HTR-8/SVneo (cell line): ENCODE measurements around the gene INTS14.
A peak's percentile ranks its signal among the peaks of the same experiment; 100 is the strongest.
"Not testable (repeated sequence)": the region's sequence is repeated elsewhere in the genome, so short reads cannot be mapped to it uniquely, and the experiment has no call there.

Experiments used
- DNase-seq: peaks from one replicate; pipeline ENCODE4 v3.0.0; 2011; ENCODE audit warnings: low spot score, mixed read lengths; ENCODE audit not compliant: insufficient read length
- FAIRE-seq: peaks from 2 replicates; lab custom pipeline; 2011; peaks lifted over from hg19 to GRCh38; lab: Jason Lieb, UNC

Gene INTS14

GRCh38 chr15:65632780-65633375 lies 21.9 kb upstream of the INTS14 start:
- no peak for FAIRE-seq

GRCh38 chr15:65631503-65631902 lies 20.6 kb upstream of the INTS14 start:
- no peak for FAIRE-seq

More at GRCh38 chr15:65632780-65633375, 21.9 kb upstream of the INTS14 start:
- DNase-seq, result no peak

GRCh38 chr15:65630760-65631159 lies 19.8 kb upstream of the INTS14 start:
- no peak for FAIRE-seq
- no peak for DNase-seq

More at GRCh38 chr15:65631503-65631902, 20.6 kb upstream of the INTS14 start:
- no peak for DNase-seq

GRCh38 chr15:65629548-65629947 lies 18.6 kb upstream of the INTS14 start:
- FAIRE-seq (no peak), DNase-seq (no peak)

- DNase-seq (no peak), FAIRE-seq (no peak)
These were observed 15.9 kb upstream of the INTS14 start for GRCh38 chr15:65626856-65627255.

GRCh38 chr15:65623103-65623502 lies 12.2 kb upstream of the INTS14 start:
- DNase-seq, result no peak
- no peak for FAIRE-seq

GRCh38 chr15:65621638-65622037 lies 10.7 kb upstream of the INTS14 start, which contains the start of gene SLC24A1:
Gene SLC24A1, plus strand, starts transcription at chr15:65621938. Its CDS starts 2,143 bp downstream, at chr15:65624081.
- DNase-seq (no peak), FAIRE-seq (no peak)

- FAIRE-seq (no peak), DNase-seq (no peak)
These were observed 9.9 kb upstream of the INTS14 start for GRCh38 chr15:65620833-65621232.

GRCh38 chr15:65619626-65620290 lies 8.8 kb upstream of the INTS14 start:
- DNase-seq (no peak), FAIRE-seq (no peak)

- DNase-seq, result no peak
- no peak for FAIRE-seq
These were observed 7.7 kb upstream of the INTS14 start for GRCh38 chr15:65618560-65619109.

- not testable (repeated sequence) for DNase-seq, FAIRE-seq
These were observed 5.0 kb upstream of the INTS14 start for GRCh38 chr15:65615887-65616286.

- DNase-seq, result no peak
- no peak for FAIRE-seq
These were observed 2.2 kb upstream of the INTS14 start for GRCh38 chr15:65612949-65613744.

GRCh38 chr15:65612616-65612946 lies 1.6 kb upstream of the INTS14 start:
- DNase-seq, result no peak
- no peak for FAIRE-seq

- no peak for FAIRE-seq
- DNase-seq, result no peak
These were observed 1.1 kb upstream of the INTS14 start for GRCh38 chr15:65611888-65612615.

GRCh38 chr15:65603559-65603958 lies 7.4 kb downstream of the INTS14 start:
- DNase-seq (no peak), FAIRE-seq (no peak)

- FAIRE-seq (no peak), DNase-seq (no peak)
These were observed 7.8 kb downstream of the INTS14 start for GRCh38 chr15:65603134-65603533.

GRCh38 chr15:65599677-65600076 lies 11.3 kb downstream of the INTS14 start:
- no peak for FAIRE-seq

GRCh38 chr15:65598468-65598867 lies 12.5 kb downstream of the INTS14 start:
- FAIRE-seq (no peak), DNase-seq (no peak)

More at GRCh38 chr15:65599677-65600076, 11.3 kb downstream of the INTS14 start:
- no peak for DNase-seq

- FAIRE-seq (no peak), DNase-seq (peak; percentile 18)
These were observed 15.0 kb downstream of the INTS14 start for GRCh38 chr15:65595960-65596359.

GRCh38 chr15:65587094-65587493 lies 23.8 kb downstream of the INTS14 start:
- FAIRE-seq, result no peak

More at GRCh38 chr15:65587094-65587493, 23.8 kb downstream of the INTS14 start:
- DNase-seq, result no peak
